Stimulated activated CD4-positive, alpha-beta T cell treated with anti-CD3 and anti-CD28 coated beads, Interleukin-1b, Interleukin-23, amount 100 ng/mL, for 24 hours (primary cell): ENCODE measurements around the gene GRIK4.

Source experiments
- DNase-seq, 4 experiments: peaks; one replicate each; pipeline ENCODE4 v3.0.0-alpha.2; 2020; ENCODE audit warnings: low read depth in 4 of 4, low spot score in 1 of 4

The GRIK4 gene

DNA sequence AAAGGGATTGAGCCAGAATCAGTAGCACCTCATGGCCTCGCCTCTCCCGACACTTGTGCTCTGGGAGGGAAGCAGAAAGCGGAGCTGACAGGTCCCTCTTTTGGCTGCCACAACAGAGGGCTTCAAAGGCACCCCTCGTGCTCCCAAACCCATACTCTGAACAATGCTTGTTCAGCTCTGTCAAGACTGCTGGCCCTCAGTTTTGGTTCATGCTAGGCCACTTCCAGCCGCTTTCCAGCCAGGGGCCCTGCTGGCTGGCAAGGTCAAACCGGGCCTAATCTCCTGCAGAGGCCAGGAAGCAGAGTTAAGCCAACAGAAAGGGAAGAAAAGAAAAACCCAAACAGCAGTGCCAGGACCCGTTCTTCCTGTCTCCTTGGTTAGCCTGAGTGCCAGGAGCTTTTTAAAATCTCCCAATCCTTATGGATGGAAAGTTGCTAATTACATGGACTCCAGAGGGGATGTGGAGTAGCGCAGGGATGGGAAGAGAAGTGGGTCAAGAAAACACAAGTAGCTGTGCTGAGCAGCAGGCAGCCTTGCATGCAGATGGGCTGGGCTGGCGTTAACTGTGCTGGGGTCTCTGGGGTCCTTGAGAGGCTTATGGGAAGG, 150.6 kb downstream of the GRIK4 start:
- DNase-seq = no peak

- DNase-seq = no peak
Measured at GRCh38 chr11:120663142-120663541, 151.6 kb downstream of the GRIK4 start.

GRCh38 chr11:120666121-120666639, 154.6 kb downstream of the GRIK4 start:
- no peak for DNase-seq

- no peak for DNase-seq
Measured at GRCh38 chr11:120667281-120667680, 155.7 kb downstream of the GRIK4 start.

DNA sequence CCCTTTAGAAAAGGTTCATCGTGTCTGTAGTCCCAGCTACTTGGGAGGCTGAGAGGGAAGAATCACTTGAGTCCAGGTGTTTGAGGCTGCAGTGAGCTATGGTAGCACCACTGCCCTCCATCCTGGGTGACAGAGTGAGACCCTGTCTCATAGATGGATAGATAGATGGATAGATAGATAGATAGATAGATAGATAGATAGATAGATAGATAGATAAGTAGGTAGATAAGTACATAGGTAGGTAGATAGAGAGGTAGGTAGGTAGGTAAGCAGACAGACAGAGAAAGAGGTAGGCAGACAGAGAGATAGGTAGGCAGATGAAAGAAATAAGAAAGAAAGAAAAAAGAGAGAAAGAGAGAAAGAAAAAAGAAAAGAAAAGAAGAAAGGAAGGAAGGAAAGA, 156.4 kb downstream of the GRIK4 start:
- no peak for DNase-seq

GRCh38 chr11:120668537-120668936, 157.0 kb downstream of the GRIK4 start:
- no peak for DNase-seq

DNA sequence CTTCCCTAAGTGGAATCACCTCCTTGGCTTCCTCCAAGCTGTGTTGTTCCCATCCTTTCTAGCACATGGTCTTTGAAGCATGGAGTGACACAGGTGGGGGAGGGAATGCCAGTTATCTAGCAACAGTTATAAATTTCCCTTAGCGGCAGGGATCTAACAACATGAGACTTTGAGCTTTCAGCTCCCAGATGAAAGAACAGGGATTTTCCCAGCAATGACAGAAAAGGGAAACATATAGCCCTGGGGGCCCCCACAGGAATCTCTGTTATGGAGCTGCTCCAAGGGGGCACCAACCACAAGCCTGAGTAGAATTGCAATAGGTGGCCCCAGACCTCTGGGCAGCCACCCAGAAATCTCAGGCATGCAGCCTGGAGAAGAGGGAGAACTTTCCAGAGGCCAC, 163.0 kb downstream of the GRIK4 start:
- DNase-seq = no peak

DNA sequence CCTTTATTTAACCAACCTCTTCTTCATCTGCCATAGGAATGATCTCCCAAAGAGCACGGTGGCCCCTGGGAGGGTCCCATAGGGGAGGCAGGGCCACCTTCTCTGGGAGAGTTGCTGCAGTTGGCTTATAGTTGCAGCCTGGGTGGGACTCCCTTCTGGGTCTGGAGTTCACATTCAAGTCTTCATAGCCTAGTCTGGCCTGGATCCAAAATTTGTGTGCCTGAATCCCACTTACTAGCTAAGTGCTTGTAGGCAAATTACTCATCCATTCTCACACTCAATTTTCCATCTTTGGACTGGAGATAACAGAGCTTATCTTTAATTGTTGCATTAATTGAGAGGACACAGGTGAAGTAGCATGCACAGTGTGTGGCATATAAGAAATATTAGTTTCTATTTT, 163.6 kb downstream of the GRIK4 start:
- DNase-seq = no peak

GRCh38 chr11:120676991-120677390, 165.4 kb downstream of the GRIK4 start:
- no peak for DNase-seq

- no peak for DNase-seq
Measured at GRCh38 chr11:120680322-120680721, 168.8 kb downstream of the GRIK4 start.

DNA sequence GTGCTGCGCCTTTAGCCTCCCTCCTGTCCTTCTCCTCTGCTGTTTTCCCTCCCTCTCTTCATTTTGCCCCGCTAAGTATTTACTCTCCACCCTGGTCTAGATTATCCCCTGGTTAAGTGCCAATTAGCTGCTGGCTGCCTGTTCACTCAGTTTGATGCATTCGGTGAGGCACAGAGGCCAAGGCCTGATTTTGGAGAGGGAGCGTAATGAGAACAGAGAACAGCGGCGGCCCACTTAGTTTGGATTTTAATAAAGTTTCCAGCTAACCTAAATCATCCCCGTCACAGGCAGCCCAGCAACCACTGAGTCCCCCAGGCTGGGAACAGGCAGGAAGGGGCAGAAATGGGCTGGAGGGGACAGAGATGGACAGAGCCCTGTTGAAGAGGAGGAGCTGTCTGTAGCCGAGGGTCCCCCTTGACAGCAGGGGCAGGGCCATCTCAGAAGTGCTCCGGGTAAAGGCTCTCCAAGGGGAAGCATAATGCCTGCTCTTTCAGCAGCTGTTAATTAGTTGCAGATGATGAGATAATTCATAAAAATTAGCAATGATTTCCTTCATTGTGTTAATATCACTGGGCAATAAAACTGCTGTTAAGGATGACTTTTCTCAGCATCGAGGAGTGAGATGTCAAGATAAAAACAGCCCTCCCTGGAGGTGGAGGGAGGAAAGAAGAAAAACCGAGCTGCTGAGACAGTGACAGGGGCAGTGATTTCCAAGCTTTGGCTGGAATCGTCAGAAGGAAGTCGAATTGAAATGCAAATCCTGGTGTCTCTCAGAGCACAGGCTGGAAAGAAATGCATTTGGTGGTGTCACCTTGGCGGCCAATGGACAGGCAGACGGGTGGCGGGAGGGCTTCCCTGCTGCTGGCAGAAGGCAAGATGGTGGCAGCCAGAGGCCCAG, 170.1 kb downstream of the GRIK4 start:
- DNase-seq = no peak

GRCh38 chr11:120682332-120682649, 170.7 kb downstream of the GRIK4 start:
- no peak for DNase-seq

- DNase-seq = no peak
Measured at GRCh38 chr11:120682866-120683265, 171.3 kb downstream of the GRIK4 start.

DNA sequence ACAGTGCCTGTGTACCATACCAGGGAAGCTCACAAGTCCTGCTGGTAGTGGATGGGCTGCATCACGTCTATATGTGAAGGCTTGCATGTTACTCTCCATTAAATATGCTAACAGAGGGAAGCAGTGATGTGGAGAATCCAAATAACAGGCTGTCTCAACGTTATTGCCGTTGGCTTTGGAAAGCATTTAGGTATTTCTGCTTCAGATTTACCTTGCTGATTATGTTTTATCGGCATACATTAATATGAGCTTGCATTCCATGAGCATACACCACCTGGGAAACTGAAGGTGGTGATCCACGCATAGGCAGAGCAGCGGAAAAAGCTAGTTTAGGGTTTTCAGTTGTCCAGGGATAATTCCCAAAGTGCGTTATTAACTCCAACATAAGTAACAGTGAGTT, 175.0 kb downstream of the GRIK4 start:
- DNase-seq = no peak

GRCh38 chr11:120688163-120688562, 176.6 kb downstream of the GRIK4 start:
- no peak for DNase-seq

DNA sequence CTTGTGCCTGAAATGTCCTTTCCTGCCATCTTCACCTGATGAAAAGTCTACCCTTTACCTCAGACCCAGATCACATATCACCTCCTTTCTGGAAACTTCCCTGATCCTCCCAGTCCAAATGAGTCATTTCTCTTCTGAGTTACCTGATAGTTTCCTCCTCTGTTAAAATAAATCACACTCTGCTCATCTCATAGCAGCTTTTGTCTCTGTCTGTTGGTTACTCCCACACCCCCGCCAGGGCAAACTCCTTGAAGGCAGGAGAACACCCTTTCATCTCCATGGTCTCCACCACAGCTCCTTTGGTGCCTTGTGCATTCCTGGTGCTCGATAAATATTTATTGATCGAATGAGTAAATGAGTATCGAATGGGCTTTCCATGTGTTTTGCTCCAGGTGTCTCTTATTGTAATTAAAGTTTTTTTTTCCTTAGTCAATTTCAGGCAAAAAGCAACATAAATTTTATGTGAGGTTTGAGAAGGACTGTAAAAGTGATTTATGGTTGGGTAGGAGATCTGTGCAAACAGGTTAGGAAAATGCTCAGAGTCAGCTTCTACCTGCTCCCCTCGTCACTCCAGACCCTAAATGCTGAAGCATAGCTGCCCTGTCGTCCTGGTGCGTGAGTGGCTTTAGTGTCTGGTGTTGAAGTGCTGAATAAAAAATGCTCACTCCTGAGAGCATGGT, 178.2 kb downstream of the GRIK4 start:
- DNase-seq = no peak

DNA sequence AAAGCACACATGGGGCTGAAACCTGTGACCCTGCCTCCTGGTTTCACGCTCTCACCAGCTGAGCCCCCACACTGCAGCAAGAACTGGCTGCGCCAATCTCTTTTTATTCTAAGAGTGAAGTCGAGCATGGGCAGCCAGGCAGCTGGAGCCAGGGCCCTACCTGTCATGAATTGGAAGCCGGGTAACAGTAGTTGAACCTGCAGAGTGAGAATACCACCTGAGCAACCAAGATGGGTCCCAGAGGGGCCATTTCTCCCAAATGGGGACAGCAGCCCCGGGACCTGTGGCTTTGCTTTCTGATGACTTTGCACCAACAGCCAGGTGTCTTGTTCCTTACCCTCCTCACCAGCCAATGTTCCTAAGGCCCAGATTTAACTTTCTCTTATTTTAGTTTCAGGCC, 178.9 kb downstream of the GRIK4 start:
- DNase-seq = no peak

DNA sequence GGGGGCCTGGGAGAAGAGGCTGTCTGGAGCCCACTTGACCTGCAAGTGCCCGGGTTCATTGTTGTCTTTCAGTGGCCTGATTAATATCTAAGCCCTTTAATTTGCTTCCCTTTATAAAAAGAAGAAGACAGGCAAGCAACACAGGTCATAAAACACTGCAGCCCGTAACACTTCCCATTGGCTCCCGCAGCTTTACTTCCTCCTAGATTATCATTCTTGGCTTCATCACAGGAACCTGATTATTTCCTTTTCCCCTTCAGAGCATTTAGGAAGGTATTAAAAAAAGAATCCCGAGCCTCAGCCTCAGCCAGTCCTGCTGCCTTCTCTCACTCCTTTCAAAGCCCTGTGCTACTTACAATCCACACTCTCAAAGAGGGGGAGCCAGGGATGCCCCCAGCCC, 183.2 kb downstream of the GRIK4 start:
- DNase-seq = no peak

GRCh38 chr11:120695426-120695825, 183.9 kb downstream of the GRIK4 start:
- no peak for DNase-seq

- no peak for DNase-seq
Measured at GRCh38 chr11:120695939-120696338, 184.4 kb downstream of the GRIK4 start.

DNA sequence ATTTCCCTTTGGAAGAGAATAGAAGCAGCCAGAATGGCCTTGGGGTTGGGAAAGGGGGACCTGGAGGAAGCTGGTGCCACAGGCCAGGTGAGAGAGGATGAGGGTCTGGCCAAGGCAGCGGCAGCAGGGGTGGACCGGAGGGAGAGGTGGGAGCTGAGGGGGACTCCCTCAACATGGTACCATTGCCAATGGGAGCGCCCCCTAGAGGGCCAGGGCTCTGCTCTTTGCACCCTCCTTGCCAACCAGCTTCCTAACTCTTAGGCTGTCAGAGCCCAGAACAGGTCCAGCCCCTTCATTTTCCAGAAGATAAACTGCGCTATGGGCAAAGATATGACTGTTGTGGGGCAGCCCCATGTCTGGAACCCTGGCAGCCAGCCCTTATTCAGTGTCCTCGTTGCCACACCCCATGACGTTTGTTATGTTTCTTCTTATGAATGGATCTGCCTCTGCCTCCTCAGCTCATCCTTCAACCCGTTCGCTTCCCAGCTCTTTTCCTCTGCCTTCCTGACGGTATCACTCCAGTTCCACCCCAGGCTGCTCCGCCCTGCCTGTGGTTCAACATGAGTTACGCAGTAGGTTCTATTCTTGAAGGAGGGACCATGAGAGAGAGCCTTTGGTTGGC, 185.2 kb downstream of the GRIK4 start:
- no peak for DNase-seq

- DNase-seq = no peak
Measured at GRCh38 chr11:120698918-120699317, 187.4 kb downstream of the GRIK4 start.
